IPS DF 4.7 (cell line): ENCODE data around the gene POLR1G.
"Not testable (repeated sequence)": the region's sequence is repeated elsewhere in the genome, so short reads cannot be mapped to it uniquely, and the experiment has no call there.

Source experiments
- DNase-seq: peaks from one replicate; pipeline ENCODE4 v3.0.0-alpha.2; 2013; ENCODE audit warnings: low spot score; ENCODE audit errors: extremely low read depth

Gene POLR1G

GRCh38 chr19:45420356-45420755, 13.9 kb downstream of the POLR1G start:
- no peak for DNase-seq

- no peak for DNase-seq
Measured at GRCh38 chr19:45420871-45421270, 14.4 kb downstream of the POLR1G start.

GRCh38 chr19:45421947-45422498, 15.6 kb downstream of the POLR1G start:
- no peak for DNase-seq

GRCh38 chr19:45423033-45423588, 16.7 kb downstream of the POLR1G start:
- no peak for DNase-seq

GRCh38 chr19:45423589-45424190, 17.2 kb downstream of the POLR1G start, which contains the start of gene ERCC1:
Gene ERCC1, minus strand, starts transcription at chr19:45423917. Its CDS starts 543 bp downstream, at chr19:45423374.
- no peak for DNase-seq

- no peak for DNase-seq
Measured at GRCh38 chr19:45424191-45425058, 18.0 kb downstream of the POLR1G start.

- DNase-seq = no peak
Measured at GRCh38 chr19:45428384-45429231, 22.2 kb downstream of the POLR1G start.

- DNase-seq = not testable (repeated sequence)
Measured at GRCh38 chr19:45429896-45430295, 23.5 kb downstream of the POLR1G start.

GRCh38 chr19:45431008-45431407, 24.6 kb downstream of the POLR1G start:
- DNase-seq = not testable (repeated sequence)

GRCh38 chr19:45432543-45432942, 26.1 kb downstream of the POLR1G start:
- not testable (repeated sequence) for DNase-seq

GRCh38 chr19:45437328-45437727, 30.9 kb downstream of the POLR1G start:
- DNase-seq = no peak

GRCh38 chr19:45439190-45439568, 32.7 kb downstream of the POLR1G start:
- no peak for DNase-seq

GRCh38 chr19:45439569-45440258, 33.3 kb downstream of the POLR1G start:
- no peak for DNase-seq

- DNase-seq = no peak
Measured at GRCh38 chr19:45440259-45440638, 33.8 kb downstream of the POLR1G start.

GRCh38 chr19:45440873-45441654, 34.6 kb downstream of the POLR1G start:
- no peak for DNase-seq

- DNase-seq = no peak
Measured at GRCh38 chr19:45442408-45442777, 35.9 kb downstream of the POLR1G start.

GRCh38 chr19:45442778-45443461, 36.5 kb downstream of the POLR1G start:
- DNase-seq = no peak

GRCh38 chr19:45443462-45444317, 37.2 kb downstream of the POLR1G start:
- no peak for DNase-seq
